Stimulated activated CD8-positive, alpha-beta memory T cell treated with anti-CD3 and anti-CD28 coated beads, Interleukin-7, amount 100 ng/mL, for 24 hours (primary cell): Measurements from ENCODE around the gene CHKB.
"Not testable (repeated sequence)": the region's sequence is repeated elsewhere in the genome, so short reads cannot be mapped to it uniquely, and the experiment has no call there.

Source experiments
- DNase-seq: peaks from one replicate; pipeline ENCODE4 v3.0.0-alpha.2; 2020; ENCODE audit warnings: low read depth

CHKB gene

GRCh38 chr22:50612168-50612527 lies 29.5 kb upstream of the CHKB start:
- no peak for DNase-seq

- no peak for DNase-seq
These were observed 28.9 kb upstream of the CHKB start for GRCh38 chr22:50611341-50612060.

GRCh38 chr22:50610581-50610980 lies 27.9 kb upstream of the CHKB start:
- no peak for DNase-seq

GRCh38 chr22:50610041-50610451 lies 27.4 kb upstream of the CHKB start:
- DNase-seq: no peak

- no peak for DNase-seq
These were observed 26.9 kb upstream of the CHKB start for GRCh38 chr22:50609599-50609998.

GRCh38 chr22:50608996-50609395 lies 26.3 kb upstream of the CHKB start:
- DNase-seq: no peak

GRCh38 chr22:50608058-50608840 lies 25.6 kb upstream of the CHKB start:
- DNase-seq: not testable (repeated sequence)

GRCh38 chr22:50607659-50608020 lies 25.0 kb upstream of the CHKB start:
- no peak for DNase-seq

- DNase-seq: no peak
These were observed 24.5 kb upstream of the CHKB start for GRCh38 chr22:50606946-50607658.

GRCh38 chr22:50606165-50606945 lies 23.7 kb upstream of the CHKB start:
- DNase-seq: no peak

- DNase-seq: no peak
These were observed 23.0 kb upstream of the CHKB start for GRCh38 chr22:50605613-50606074.

- no peak for DNase-seq
These were observed 22.5 kb upstream of the CHKB start for GRCh38 chr22:50605002-50605612.

GRCh38 chr22:50604256-50605001 lies 21.8 kb upstream of the CHKB start:
- no peak for DNase-seq

- DNase-seq: no peak
These were observed 21.0 kb upstream of the CHKB start for GRCh38 chr22:50603511-50604255.

- no peak for DNase-seq
These were observed 19.7 kb upstream of the CHKB start for GRCh38 chr22:50602338-50602700.

GRCh38 chr22:50601669-50602337 lies 19.2 kb upstream of the CHKB start:
- DNase-seq: no peak

- DNase-seq: no peak
These were observed 18.5 kb upstream of the CHKB start for GRCh38 chr22:50600967-50601668.

GRCh38 chr22:50600538-50600937 lies 17.9 kb upstream of the CHKB start, which contains the start of gene MAPK8IP2:
MAPK8IP2 (plus strand) TSS chr22:50600793; CDS start chr22:50600819, 26 bp downstream.
- no peak for DNase-seq
